Smooth muscle cell of the brain vasculature (primary cell): Measurements from ENCODE around the gene SORL1.
"Not testable (repeated sequence)": the region's sequence is repeated elsewhere in the genome, so short reads cannot be mapped to it uniquely, and the experiment has no call there.

Experiments
- DNase-seq: peaks from one replicate; pipeline ENCODE4 v3.0.0-alpha.2; 2012; ENCODE audit warnings: low read depth, low spot score

The SORL1 gene

GRCh38 chr11:121473064-121473777 is 21.1 kb downstream of the SORL1 start:
- no peak for DNase-seq

- no peak for DNase-seq
Observed at GRCh38 chr11:121474680-121475079, 22.6 kb downstream of the SORL1 start.

GRCh38 chr11:121476379-121477032 is 24.4 kb downstream of the SORL1 start:
- no peak for DNase-seq

GRCh38 chr11:121478226-121478894 is 26.2 kb downstream of the SORL1 start:
- DNase-seq: no peak

- DNase-seq: peak; percentile 7
Observed at GRCh38 chr11:121478895-121479697, 27.0 kb downstream of the SORL1 start.

- DNase-seq: no peak
Observed at GRCh38 chr11:121479698-121480238, 27.7 kb downstream of the SORL1 start.

- not testable (repeated sequence) for DNase-seq
Observed at GRCh38 chr11:121481484-121482230, 29.5 kb downstream of the SORL1 start.

- DNase-seq: no peak
Observed at GRCh38 chr11:121482231-121483129, 30.4 kb downstream of the SORL1 start.

GRCh38 chr11:121483805-121484480 is 31.8 kb downstream of the SORL1 start:
- no peak for DNase-seq

- no peak for DNase-seq
Observed at GRCh38 chr11:121485216-121485615, 33.1 kb downstream of the SORL1 start.

- no peak for DNase-seq
Observed at GRCh38 chr11:121486054-121486453, 33.9 kb downstream of the SORL1 start.

- no peak for DNase-seq
Observed at GRCh38 chr11:121487191-121487590, 35.1 kb downstream of the SORL1 start.

- DNase-seq: no peak
Observed at GRCh38 chr11:121488170-121488569, 36.1 kb downstream of the SORL1 start.

- no peak for DNase-seq
Observed at GRCh38 chr11:121488641-121489040, 36.5 kb downstream of the SORL1 start.

GRCh38 chr11:121489823-121490222 is 37.7 kb downstream of the SORL1 start:
- no peak for DNase-seq

- DNase-seq: no peak
Observed at GRCh38 chr11:121494355-121495099, 42.4 kb downstream of the SORL1 start.

GRCh38 chr11:121497176-121497998 is 45.3 kb downstream of the SORL1 start:
- no peak for DNase-seq

- no peak for DNase-seq
Observed at GRCh38 chr11:121499405-121499804, 47.3 kb downstream of the SORL1 start.
